CD4-positive, alpha-beta T cell treated with Interleukin-10 for 1 hour (primary cell): Measurements from ENCODE around the gene GSTM3.
"Not testable (repeated sequence)": the region's sequence is repeated elsewhere in the genome, so short reads cannot be mapped to it uniquely, and the experiment has no call there.

Source experiments
- DNase-seq: peaks from one replicate; pipeline ENCODE4 v3.0.0-alpha.2; 2020

Gene GSTM3

DNA sequence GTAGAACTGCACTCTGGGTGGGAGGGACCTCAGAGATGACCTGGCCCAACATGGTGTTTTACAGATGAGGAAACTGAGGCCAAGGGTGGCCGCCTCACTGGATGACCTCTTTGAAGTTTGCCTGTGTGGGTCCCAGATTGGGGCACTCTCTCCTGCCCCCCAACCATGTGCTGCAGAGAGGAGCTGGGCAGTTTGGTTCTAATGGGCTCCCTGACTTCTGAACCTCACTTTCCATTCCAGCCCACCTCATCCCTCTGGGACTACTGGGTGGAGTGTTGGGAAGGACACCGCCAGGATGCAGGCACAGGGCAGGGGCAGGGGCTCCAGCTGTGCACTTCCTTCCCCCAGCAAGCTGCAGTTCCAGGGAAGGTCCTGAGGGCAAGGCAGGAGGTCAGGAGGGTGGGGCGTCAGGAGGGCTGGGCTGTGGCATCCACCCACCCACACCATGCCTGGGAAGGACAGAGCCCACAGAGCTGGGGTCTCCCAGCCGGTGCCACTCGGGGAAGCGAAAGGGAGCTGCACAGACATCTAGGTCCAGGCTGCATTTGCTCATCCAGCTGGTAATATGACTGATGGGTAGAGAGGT lies 33.2 kb upstream of the GSTM3 start:
- no peak for DNase-seq

DNA sequence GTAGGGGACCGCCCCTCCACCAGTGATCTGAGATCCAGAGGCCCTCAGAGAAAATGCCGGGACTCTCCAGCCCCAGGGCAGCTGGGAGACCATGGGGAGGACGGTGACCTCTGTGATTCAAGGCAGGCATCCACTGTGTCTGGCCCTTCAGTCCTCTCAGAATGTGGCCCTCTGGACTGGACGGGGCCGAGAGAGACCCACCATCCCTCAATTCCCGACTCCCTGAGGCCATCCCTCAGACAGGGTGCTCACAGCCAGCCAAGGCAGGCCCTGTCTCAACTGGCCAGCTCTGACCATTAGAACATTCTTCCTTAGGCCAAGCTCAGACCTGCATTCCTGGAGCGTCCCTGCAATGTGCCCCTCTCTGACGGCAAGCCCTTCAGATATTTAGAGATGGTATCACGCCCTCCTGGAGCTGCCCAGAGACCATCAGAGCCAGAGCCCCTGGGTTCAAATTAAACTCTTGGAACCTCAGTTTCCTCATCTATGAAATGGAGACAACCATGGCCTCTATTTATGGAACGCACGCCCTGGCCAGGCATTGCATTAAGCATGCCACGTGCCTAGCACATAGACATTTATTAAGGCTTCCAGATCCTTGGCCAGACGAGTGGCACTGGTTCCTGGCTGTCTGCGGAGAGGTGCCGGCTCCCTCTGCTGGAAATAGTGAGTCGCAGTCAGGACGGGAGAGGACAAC lies 32.5 kb upstream of the GSTM3 start:
- DNase-seq: peak; percentile 82

DNA sequence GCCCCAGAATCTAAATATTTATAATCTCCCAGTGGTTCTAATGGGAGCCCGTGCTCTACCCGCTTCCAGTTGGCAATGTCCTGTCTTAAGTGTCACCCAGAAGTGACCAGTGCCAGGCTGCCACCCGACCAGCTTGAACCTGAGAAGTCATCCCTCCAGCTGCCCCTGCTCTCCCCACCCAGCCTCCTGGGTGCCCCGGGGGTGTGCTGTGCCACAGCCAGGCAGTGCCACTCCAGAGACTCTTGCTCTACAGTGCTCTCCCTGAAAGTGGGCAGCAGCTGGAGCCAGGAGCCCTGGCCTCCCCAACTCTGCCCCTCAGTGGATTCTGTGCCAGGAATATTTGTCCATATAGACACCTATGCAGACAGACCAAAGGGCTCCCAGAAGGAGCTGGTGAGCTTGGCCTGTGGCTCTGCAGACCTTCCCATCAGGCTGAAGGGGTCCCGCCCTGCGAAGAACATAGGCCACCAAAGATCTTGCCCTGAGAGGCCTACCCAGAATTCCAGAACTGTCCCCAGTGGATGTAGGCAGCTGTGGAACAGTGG lies 31.9 kb upstream of the GSTM3 start:
- no peak for DNase-seq

DNA sequence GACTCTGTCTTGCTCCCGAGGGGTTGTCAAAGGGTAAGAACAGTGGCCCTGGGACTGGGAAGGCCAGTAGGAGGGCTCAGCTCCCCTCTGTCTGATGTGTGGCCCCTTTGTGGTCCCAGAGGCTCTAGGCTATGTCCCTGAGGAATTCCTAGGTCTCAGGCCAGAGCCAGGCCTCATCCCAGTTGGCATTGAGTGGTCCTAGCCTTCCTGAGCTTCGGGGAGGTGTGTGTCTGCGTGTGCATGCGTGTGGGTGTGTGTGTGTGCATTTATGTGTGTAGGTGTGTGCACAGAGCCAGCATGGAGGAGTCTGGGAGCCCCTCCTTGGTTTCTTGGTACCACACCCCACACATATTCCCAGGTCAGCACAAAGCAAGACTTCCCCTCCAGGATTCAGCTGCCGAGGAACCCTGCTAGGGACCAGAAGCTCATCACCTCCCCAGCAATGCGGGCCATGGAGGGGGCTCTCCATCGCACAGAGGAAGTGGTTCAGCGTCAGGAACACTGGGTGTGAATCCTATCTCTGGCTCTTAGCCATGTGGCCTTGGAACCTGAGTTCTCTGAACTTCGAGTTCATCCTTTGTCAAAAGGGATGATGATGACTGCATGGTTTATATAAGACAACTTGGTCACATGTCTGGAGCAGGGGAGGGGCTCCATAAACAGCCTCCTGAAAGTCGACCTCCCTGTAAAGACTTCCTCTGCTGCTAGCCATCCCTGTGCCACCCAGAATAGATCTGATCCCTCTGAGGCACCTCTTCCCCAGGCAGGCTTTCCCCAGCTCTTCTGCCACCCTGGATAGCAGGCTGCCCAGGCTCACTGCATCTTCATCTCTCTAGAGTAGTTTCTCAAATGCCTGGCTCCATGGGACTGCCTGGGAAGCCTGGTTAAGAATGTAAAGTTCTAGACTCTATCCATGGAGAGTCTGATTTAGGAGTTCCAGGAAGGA lies 31.1 kb upstream of the GSTM3 start:
- DNase-seq: no peak

DNA sequence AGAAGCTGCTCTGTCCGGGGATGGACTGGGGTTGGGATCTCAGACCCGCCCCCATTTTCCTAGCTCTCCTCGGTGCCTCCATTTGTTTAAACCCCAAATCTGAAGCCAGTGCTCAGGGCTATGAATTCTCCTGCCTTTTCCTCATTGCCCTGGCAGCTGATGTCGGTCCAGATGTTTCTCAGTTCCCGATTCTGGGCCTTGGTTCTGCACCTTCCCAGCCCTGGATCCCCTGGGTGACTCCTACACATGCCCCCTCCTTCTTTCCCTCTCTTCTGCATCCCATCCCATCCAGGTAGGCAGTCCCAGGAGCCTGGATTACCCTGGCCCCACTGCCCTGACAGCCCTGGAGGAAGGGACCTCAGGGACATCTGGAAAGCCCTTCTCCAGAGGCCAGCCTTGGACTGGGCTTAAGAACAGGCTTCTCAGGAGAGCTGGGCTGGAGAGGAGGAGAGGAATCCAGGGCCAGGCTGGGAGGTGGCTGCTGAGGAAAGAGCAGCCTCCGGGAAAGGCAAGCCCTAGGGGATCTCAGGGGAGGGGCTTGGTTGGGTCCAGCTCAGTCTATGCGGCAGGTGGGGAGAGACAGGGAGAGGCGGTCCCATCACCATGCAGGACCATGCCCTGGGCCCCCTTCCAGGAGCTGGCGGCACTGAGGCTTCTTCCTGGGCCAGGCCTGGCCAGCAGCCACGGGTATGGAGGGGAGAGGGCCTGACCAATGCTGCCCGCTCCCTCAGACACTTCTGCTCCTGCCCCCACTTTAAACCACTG lies 29.7 kb upstream of the GSTM3 start:
- no peak for DNase-seq

DNA sequence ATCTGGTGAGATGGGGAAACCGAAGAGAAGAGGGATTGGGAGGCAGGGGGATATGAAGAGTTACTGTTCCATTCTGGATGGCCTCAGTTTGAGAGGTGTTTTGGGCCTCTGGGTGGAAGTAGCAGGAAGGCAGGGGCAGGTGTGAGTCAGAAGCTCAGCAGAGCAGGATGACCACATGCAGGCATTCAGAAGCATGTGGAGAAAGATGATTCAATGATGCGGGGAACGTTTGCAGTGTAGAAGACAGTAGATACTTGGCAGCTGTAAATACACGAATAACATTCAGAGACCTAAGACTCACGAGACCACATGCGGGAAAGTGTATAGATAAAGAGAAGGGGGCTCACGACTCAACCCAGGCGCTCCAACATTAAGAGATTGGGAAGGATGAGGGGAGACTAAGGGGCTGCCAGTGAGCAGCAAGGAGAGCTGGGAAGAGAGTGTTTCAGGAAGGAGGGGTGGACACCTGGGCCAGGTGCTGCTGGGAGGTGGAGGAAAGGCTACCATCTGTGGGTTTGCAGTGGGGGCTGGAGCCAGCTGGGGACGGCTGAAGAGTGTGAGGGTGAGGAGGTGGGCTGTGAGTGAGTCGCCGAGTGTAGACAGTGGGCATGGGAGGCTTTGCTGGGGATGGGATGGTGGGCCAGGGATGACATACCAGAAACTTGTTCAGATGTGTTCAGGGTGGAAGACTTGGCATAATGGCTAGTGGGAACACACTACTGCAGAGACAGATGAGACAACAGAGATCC lies 28.7 kb upstream of the GSTM3 start:
- DNase-seq: no peak

DNA sequence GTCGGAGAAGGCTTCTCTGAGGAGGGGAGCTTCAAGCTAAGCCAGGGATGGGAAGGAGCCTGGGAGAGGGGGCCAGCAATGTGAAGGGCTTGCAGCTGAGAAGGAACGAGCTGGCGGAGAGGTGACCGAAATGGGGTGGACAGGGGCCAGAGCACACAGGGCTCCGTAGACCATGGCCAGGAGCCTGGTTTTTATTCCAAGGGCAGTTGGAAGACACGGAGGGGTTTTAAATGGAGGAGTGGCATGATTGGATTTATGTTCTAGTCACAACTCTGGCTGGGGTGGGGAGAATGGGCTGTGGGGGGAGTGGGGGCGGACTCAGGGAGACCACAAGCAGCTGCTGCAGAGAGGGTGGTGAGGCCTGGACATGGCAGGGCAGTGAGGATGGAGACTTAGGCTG lies 28.0 kb upstream of the GSTM3 start:
- DNase-seq: no peak

DNA sequence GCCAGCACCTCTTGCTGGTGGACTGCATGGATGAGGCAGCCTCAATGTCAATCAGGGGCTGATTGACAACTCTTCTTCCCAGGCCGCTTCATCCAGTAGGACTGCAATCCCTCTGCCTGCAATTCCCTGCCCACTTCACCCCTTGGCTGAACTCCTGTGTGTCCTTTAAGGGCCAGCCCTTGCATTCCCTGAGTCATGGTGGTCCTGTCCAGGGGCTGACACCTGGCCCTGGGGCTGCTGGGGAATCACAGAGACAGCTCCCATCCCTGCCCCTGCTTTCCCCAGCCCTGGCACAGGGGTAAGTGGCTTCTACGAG lies 27.5 kb upstream of the GSTM3 start:
- no peak for DNase-seq

DNA sequence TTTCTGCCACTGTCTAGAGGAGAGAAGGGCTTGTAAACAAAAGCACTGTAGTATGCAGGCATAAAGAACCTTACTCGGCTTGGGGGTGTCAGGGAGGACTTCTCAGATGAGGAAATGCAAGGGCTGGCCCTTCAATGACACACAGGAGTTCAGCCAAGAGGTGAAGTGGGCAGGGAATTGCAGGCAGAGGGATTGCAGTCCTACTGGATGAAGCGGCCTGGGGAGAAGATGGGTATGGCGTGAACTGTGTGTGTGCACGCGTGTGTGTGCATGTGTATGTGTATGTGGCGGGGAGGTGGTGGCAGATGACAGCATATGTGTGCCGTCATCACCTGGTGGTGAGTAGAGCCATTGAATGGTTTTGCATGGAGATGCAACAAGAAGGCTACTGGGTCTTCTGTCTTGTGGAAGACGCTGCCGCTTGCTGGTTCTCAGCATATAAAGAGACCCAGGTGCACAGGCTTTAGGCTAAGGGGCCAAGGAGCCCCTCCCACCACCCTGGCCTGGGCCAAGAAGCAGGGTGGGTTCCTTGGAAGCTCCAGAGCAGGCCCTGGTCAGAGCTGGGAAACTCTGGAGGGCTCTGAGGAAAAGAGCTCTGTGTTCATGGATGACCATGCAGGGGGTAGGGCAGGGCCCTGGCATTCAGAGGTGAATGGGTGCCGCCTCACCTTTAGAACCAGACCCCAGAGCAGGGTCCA lies 26.9 kb upstream of the GSTM3 start:
- no peak for DNase-seq

DNA sequence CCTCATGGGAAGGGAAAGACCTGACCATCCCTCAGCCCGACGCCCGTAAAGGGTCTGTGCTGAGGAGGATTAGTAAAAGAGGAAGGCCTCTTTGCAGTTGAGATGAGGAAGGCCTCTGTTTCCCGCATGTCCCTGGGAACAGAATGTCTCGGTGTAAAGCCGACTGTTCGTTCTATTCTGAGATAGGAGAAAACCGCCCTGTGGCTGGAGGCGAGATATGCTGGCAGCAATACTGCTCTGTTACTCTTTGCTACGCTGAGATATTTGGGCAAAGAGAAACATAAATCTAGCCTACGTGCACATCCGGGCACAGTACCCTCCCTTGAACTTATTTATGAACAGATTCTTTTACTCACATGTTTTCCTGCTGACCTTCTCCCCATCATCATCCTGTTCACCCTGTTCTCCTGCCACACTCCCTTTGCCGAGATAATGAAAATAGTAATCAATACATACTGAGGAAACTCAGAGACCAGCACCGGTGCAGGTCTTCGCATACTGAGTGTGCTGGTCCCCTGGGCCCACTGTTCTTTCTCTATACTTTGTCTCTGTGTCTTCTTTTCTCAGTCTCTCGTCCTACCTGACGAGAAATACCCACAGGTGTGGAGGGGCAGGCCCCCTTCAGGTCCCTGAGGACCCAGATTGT lies 26.3 kb upstream of the GSTM3 start:
- not testable (repeated sequence) for DNase-seq

DNA sequence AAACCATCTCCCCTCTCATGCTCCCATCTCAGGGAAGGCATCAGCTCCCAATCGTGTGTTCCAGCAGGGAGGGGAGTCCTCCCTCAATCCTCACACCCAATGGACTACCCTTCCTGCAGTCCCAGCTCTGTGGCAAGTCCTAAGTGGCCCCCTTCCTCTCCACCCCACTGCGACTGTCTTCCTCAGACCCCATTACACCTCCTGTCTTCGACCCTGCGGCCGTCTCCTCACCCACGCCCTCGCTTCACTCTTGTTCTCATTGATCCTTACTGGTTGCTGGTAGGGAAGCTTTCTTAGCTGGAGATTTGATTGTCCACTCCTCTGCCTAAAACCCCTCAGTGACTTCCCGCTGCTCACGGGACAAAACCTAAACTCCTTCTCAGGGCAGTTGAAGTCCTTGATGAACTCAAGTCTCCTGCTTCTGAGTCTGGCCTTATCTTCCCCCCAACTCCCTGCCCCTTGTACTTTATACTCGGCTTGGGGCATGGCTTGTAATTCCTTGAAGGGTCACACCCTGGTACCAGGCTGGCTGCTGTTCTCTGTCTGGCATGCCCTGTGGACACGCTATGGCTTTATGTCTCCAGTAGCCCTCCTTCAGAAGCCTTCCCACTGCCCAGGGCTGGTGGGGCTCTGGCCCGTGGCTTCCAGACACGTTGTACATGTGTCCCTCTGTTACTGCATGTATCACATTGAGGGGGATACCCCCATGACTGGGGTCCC lies 25.2 kb upstream of the GSTM3 start:
- DNase-seq: no peak

DNA sequence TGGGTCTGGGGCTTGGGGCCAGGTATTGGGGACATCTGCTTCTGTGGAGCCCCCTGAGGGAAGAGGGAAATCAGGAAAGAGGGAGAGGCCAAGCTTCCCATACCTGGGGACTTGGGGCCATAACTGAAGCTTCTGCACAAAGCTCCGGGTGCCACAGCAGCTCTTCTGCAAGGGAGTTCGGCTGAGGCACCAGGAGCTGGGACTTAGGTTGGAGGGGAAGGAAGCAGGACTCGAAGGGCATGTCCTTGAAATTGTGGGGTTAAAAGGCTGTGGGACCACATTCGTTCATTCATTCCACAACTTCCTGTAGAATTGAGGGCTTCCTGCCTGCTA lies 24.6 kb upstream of the GSTM3 start:
- no peak for DNase-seq

DNA sequence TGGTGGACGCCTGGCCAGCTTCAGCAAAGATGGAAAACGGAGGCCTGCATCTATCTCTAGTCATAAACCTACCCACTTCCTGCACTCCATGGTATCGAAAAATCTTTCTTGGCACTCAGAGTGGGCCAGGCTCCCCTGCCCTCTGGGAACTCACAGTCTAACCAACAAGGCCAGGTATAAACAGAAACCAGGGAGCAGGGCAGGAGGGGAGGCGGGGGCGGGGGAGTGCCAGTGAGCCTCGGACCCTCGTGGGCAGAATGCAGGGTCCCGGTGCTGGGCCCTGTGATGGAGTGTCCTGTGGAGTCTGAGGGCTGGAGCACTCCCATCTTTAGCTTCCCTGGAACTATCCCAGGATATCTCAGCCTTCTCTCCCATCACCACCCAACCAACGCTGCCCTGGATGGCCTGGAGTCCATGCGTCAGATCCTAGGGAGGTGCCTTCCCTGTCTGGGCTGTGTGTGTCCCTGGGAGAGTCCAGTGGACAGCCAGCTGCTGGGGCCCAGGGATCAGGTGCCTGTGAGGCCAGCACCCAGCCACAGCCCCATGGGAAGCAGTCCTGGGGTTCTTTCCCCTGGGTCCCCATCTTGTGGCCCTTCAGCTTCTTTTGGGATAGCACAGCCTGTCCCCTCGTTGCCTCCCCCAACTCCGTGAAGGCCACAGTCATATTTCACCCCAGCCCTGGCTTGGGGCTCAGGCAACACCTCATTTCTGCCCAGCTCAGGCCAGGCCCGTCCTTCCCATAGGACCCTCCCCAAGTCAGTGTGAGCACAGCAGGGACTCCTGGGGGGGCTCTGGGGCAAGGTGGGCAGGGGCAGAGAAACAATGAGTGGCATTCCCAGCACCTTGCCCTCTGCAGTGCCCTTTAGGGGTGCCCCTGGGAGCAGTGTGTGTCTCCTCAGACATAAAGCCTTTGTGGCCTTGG lies 24.0 kb upstream of the GSTM3 start:
- DNase-seq: no peak

DNA sequence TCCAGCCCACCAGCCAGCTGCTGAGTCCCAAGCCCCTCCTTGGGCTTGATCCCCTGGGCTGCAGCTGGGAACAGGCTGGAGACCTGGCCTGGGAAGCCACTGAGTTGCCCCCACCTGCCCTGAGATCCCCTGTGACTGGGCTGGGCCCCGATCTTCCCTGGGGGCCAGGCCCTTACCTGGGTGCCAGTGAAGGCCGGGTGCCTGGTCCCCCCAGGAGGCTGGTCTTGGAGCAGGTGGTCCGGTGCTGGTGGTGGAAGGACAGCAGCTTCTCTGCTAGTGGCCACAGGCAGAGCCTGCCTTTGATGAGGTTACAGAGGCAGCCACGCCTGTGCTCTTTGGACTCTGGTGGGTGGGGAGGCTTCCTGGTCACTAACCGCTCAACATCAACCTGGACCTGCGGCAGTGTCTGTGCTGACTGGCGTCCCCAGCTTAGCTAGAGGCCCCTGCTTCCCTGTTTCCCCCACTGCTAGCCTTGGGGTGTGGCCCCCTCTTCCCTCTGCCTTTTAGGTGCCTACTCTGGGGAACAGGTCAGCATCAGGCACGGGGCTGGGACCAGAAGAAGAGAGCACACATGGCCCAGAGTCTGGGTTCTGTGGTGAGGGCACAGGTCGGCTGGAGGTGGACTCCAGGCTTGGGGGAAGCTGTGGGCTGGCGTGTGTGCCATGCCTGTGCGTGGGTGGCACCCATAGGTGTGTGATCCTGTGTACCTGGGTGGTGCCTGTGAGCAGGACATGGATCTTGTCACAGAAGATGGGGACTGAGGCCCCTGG lies 23.0 kb upstream of the GSTM3 start, which contains the start of gene EPS8L3:
TSS of gene EPS8L3 (minus strand) at position 278 of the 770 bp plus-strand sequence. CDS start 2,174 bp downstream, outside the sequence.
- DNase-seq: no peak

DNA sequence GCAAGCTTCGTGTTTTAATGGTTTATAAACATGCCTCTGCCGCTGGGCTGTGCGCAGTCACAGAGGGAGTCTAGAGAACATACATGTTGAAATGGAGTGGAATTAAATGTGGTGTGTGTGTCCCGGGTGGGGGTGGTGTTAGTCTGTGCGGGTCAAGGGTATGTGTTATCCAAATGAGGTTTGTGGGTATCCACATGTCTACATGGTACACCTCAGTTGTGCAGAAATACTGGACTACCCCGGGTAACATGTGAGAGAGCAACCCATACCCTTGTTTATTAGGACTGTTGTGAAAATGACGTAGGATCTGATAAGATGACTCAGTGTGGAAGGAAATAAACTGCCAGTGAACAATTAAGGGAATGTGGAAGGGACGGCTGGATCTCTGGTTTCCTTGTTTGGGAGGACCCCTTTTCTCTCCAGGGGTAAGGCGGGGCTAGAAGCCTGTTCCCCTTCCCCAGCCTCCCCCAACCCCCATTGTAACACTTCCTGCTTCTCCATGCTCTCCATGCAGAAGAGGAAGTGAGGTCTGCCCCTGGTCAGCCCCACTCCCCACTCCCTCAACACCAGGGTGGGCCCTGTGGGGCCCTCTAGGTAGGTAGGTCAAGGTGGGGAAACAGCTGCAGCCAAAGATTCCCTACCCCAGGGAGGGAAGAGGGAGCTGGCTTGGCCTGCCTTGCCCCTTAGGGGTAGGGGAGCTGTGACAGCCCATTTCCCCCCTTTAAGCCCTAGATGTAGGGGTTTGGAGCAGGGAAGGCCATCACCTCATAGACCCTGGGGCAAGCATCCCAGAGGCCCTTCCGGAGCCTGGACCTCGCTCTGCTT lies 22.2 kb upstream of the GSTM3 start:
- DNase-seq: no peak

DNA sequence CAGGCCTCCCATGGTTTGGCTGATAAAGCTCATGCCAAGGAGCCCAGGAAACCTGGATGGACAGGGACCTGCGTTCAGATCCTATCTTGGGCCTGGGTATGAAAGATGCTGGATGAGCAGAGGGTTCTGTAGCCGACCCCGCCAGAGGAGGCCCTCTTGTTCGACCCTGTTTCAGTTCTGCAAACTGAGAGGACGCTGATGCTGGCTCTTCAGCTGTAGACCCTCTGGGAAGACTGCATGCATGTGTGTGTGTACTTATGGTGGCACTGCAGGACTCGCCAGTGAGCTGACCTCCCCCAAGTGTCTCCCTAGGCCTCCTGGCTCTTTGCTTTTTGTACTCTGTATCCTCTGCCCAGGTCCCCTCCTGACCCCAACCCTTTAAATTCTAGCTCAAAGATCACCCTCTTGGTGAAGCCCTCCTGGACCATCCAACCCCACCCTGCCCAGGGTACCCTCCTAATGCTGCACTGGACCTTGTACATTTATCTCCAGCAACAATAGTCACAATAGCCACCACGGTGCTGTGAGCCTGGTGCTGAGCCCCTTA lies 21.3 kb upstream of the GSTM3 start:
- DNase-seq: no peak
